Fibroblast of lung (primary cell): ENCODE data around the gene SLC9A8. TPM values are rescaled to one million over a fixed set of nuclear protein-coding genes. Genes with fewer than 3 reads are reported as not detected.

Source experiments
- DNase-seq, 2 donors: peaks; one replicate each; pipeline versions ENCODE4 v3.0.0 to v3.0.0-alpha.2; 2010; ENCODE audit warnings: low read depth in 2 of 2
- H2AFZ ChIP-seq: 2 replicates; pipeline ENCODE4 v1.5.1; 2012; ENCODE audit warnings: low read length, control low read depth, inconsistent platforms
- H3K27ac ChIP-seq: 2 replicates; pipeline ENCODE4 v1.5.1; 2011; ENCODE audit warnings: low read length, control low read depth; ENCODE audit not compliant: insufficient read depth
- H3K27me3 ChIP-seq: 2 replicates; pipeline ENCODE4 v1.5.1; 2011; ENCODE audit warnings: mild to moderate bottlenecking, low read length; ENCODE audit not compliant: control insufficient read depth, insufficient read depth
- H3K36me3 ChIP-seq: 2 replicates; pipeline ENCODE4 v1.5.1; 2011; ENCODE audit warnings: low read length; ENCODE audit not compliant: control insufficient read depth, insufficient read depth
- H3K4me1 ChIP-seq: 2 replicates; pipeline ENCODE4 v1.5.1; 2011; ENCODE audit warnings: low read length; ENCODE audit not compliant: control insufficient read depth, insufficient read depth; ENCODE audit errors: extremely low read depth
- H3K4me2 ChIP-seq: 2 replicates; pipeline ENCODE4 v1.5.1; 2011; ENCODE audit warnings: low read length, control low read depth; ENCODE audit not compliant: insufficient read depth; ENCODE audit errors: extremely low read depth
- H3K4me3 ChIP-seq, 4 experiments: fragments of 200-600 bp in 1 of 4; sonication (generic) in 1 of 4; replicated peaks in 1 of 4; 2 replicates each; pipeline ENCODE4 v1.5.1; 2011 to 2016; ENCODE audit warnings: low read length in 4 of 4, low read depth in 3 of 4, mild to moderate bottlenecking in 3 of 4, control low read depth in 2 of 4, inconsistent platforms in 1 of 4, mixed read lengths in 1 of 4; ENCODE audit not compliant: insufficient read depth in 1 of 4; ENCODE audit errors: control extremely low read depth in 1 of 4
- H3K79me2 ChIP-seq: 2 replicates; pipeline ENCODE4 v1.5.1; 2012; ENCODE audit warnings: mild to moderate bottlenecking, low read length, inconsistent platforms; ENCODE audit not compliant: control insufficient read depth, insufficient read depth
- H3K9ac ChIP-seq: 2 replicates; pipeline ENCODE4 v1.5.1; 2011; ENCODE audit warnings: mild to moderate bottlenecking, low read length, control low read depth; ENCODE audit not compliant: insufficient read depth
- H3K9me3 ChIP-seq: 2 replicates; pipeline ENCODE4 v1.5.1; 2012; ENCODE audit warnings: low read depth, low read length; ENCODE audit not compliant: control insufficient read depth, insufficient read depth
- H4K20me1 ChIP-seq: 2 replicates; pipeline ENCODE4 v1.5.1; 2011; ENCODE audit warnings: low read length; ENCODE audit not compliant: control insufficient read depth, insufficient read depth; ENCODE audit errors: extremely low read depth
- EZH2 ChIP-seq: IDR thresholded peaks from 2 replicates; pipeline ENCODE4 v1.5.1; 2012; ENCODE audit warnings: low read length, control low read depth, mild to moderate bottlenecking; ENCODE audit errors: missing control alignments
- polyA plus RNA-seq, 2 donors: library from polyadenylated mRNA; depleted of rRNA in 1 of 2; stranded (reverse) in 1 of 2; unstranded in 1 of 2; fragments of >200 nt; gene quantifications; 2 replicates each; pipeline ENCODE4 v1.2.1, GENCODE V29; 2011 to 2012; ENCODE audit warnings: missing spikeins in 1 of 2
- total RNA-seq: library from RNA; depleted of rRNA; stranded (reverse); fragments of >200 nt; gene quantifications from 2 replicates; pipeline ENCODE4 v1.2.1, GENCODE V29; 2014
- TF ChIP-seq, protein P1 (sequence below), 2 donors: IDR thresholded peaks in 1 of 2; conservative IDR thresholded peaks in 1 of 2; 1 replicate in 1 of 2; 2 replicates in 1 of 2; pipeline ENCODE4 v1.5.1; 2011 to 2012; ENCODE audit warnings: low read length in 2 of 2, control low read depth in 1 of 2, inconsistent platforms in 1 of 2, low read depth in 1 of 2, mild to moderate bottlenecking in 1 of 2

SLC9A8 gene
- total and polyA plus RNA-seq, 2 donors (not counting 1 experiment from before 2014, with no cell fraction given): 2.4 to 15.5 TPM

DNA sequence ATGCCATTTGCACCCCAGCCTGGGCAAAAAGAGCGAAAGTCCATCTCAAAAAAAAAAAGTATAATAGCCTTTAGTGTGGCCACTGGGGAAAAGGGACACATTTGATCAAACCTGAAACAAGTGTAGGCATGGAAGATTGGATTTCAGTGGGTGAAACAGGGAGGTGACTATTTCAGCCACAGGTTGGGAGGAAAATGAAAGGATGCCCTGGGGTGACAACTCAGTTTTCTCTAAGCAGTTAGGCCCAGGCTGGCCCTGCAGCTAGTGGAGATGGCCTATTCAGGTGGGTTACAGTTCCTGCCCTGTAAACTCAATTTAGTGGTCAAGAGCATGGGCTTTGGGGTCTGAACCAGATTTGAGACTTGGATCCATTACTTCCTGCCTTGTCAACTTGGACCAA, 66.3 kb downstream of the SLC9A8 start:
- H3K27ac ChIP-seq: no peak overlapping the region
- H2AFZ ChIP-seq: no peak overlapping the region
- no peak overlapping the region for H3K9ac ChIP-seq
- peaks cover 3% of the 10 kb centered on the region for H3K36me3 ChIP-seq
- TF ChIP-seq EZH2: no peak
- TF ChIP-seq, protein P1, sequence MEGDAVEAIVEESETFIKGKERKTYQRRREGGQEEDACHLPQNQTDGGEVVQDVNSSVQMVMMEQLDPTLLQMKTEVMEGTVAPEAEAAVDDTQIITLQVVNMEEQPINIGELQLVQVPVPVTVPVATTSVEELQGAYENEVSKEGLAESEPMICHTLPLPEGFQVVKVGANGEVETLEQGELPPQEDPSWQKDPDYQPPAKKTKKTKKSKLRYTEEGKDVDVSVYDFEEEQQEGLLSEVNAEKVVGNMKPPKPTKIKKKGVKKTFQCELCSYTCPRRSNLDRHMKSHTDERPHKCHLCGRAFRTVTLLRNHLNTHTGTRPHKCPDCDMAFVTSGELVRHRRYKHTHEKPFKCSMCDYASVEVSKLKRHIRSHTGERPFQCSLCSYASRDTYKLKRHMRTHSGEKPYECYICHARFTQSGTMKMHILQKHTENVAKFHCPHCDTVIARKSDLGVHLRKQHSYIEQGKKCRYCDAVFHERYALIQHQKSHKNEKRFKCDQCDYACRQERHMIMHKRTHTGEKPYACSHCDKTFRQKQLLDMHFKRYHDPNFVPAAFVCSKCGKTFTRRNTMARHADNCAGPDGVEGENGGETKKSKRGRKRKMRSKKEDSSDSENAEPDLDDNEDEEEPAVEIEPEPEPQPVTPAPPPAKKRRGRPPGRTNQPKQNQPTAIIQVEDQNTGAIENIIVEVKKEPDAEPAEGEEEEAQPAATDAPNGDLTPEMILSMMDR (conservative IDR thresholded peaks at IDR 0.05 in 1 of 2, IDR thresholded peaks at IDR 0.05 in 1 of 2; ENCODE audit: low read depth in 1 of 2, low read length in 2 of 2): no peak
- no peak overlapping the region for H3K4me3 ChIP-seq
- H3K4me2 ChIP-seq: no peak overlapping the region
- H3K79me2 ChIP-seq: no peaks in the 10 kb centered on the region
- no peaks in the 10 kb centered on the region for H3K4me1 ChIP-seq
- DNase-seq: no peak
- no peaks in the 10 kb centered on the region for H3K9me3 ChIP-seq
- H4K20me1 ChIP-seq: no peaks in the 10 kb centered on the region
- no peaks in the 10 kb centered on the region for H3K27me3 ChIP-seq

DNA sequence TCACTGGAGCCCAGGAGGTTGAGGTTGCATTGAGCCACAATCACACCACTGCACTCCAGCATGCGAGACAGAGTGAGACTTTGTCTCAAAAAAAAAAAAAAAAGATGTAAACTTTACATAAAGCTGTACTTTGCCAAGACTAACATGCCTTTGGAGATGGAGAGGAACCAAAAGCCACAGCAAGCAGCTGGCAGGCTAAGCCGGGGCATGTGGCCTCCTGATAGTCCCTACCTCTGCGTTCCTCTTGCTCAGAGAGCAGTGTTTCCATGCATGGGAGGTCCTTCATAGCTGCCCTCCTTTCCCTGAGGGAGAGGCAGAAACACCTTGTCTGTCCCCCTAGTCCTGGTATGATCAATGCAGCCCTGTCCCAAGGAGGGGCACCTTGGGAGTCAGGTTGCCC, 67.5 kb downstream of the SLC9A8 start:
- H3K79me2 ChIP-seq: no peaks in the 10 kb centered on the region
- no peak overlapping the region for H3K4me2 ChIP-seq
- H4K20me1 ChIP-seq: no peaks in the 10 kb centered on the region
- no peaks in the 10 kb centered on the region for H3K27me3 ChIP-seq
- H3K27ac ChIP-seq: no peak overlapping the region
- H3K9ac ChIP-seq: no peak overlapping the region
- TF ChIP-seq, protein P1 (conservative IDR thresholded peaks at IDR 0.05 in 1 of 2, IDR thresholded peaks at IDR 0.05 in 1 of 2; ENCODE audit: low read depth in 1 of 2, low read length in 2 of 2): no peak
- TF ChIP-seq EZH2: no peak
- no peak overlapping the region for H3K4me3 ChIP-seq
- H3K4me1 ChIP-seq: no peaks in the 10 kb centered on the region
- no peak overlapping the region for H2AFZ ChIP-seq
- no peaks in the 10 kb centered on the region for H3K9me3 ChIP-seq
- peaks cover 3% of the 10 kb centered on the region for H3K36me3 ChIP-seq
- peak; percentile 65 to 69 for DNase-seq

DNA sequence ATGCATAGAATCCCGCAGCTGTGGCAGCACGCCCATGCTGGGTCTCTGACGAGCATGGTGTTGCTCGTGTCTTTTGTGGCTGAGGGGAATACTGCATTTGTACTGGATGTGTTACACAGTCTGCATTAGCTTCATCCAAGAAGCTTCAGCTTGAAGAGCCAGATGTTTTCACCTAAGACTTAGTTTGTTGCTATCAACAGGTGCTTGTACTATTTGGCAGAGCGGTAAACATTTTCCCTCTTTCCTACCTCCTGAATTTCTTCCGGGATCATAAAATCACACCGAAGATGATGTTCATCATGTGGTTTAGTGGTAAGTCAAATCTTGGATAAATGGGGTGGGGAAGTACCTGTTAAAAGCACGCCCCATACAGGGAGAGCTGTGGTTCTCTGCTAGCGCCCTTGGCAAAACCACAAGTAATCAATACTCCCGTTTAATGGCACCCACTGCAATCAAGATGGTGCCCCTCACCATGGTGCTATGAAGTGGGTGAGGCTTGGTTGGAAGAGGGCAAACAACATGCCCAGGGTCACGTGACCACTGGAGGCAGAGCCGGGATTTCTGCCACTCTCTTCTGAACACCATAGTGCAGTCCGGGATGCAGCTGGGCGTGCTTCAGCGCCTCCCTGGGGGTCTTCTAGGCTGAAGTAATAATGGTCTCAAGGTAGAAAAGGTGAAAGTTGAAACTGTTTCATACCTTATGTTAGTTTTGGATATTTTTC, 68.3 kb downstream of the SLC9A8 start:
- no peak for DNase-seq

More for the DNA sequence above, 68.3 kb downstream of the SLC9A8 start:
- Histone ChIP-seq H3K27ac (no peak overlapping the region), H3K9ac (no peak overlapping the region), H2AFZ (no peak overlapping the region), H3K27me3 (no peaks in the 10 kb centered on the region), H3K79me2 (no peaks in the 10 kb centered on the region), H3K4me1 (no peaks in the 10 kb centered on the region), H3K36me3 (peaks cover 5% of the 10 kb centered on the region), H3K4me2 (no peak overlapping the region), H3K4me3 (no peak overlapping the region), H3K9me3 (no peaks in the 10 kb centered on the region), H4K20me1 (no peaks in the 10 kb centered on the region)
- no peak for TF ChIP-seq EZH2
- TF ChIP-seq, protein P1 (conservative IDR thresholded peaks at IDR 0.05 in 1 of 2, IDR thresholded peaks at IDR 0.05 in 1 of 2; ENCODE audit: low read depth in 1 of 2, low read length in 2 of 2): no peak
